Panc1 (cell line): ENCODE data around the gene CYGB. TPM values are rescaled to one million over a fixed set of nuclear protein-coding genes. Genes with fewer than 3 reads are reported as not detected.

Experiments used
- ATAC-seq: fragments of 200-7000 bp; cut with Tn5 transposase; 2 replicates; pipeline ENCODE4 v1.9.1; 2020; ENCODE audit warnings: mild to moderate bottlenecking, moderate library complexity
- BruUV-seq: library from RNA; stranded (reverse); fragments of 400-500 nt; replicated peaks from 2 replicates; lab custom pipeline; 2021; lab: Mats Ljungman, UMichigan
- CTCF ChIA-PET: fragments of 300-600 bp; sonication (Branson Sonifier 250); formaldehyde crosslinking; loops from one replicate; lab custom pipeline; 2022; ENCODE audit warnings: antibody characterized with exemption; lab: Charles Lee
- POLR2A ChIA-PET: fragments of 300-600 bp; sonication (Branson Sonifier 250); formaldehyde crosslinking; loops from one replicate; lab custom pipeline; 2022; ENCODE audit warnings: antibody characterized with exemption; lab: Charles Lee
- DNase-seq: peaks from one replicate; pipeline ENCODE4 v3.0.0-alpha.2; 2010; ENCODE audit warnings: low read depth, low spot score
- H3K27ac ChIP-seq: 2 replicates; pipeline ENCODE4 v1.5.1; 2011; ENCODE audit warnings: mild to moderate bottlenecking, low read length, inconsistent platforms
- H3K27me3 ChIP-seq: fragments of 200-500 bp; sonication (Bioruptor generic); 2 replicates; pipeline ENCODE4 v1.6.0; 2014; ENCODE audit warnings: low read length, inconsistent platforms; ENCODE audit not compliant: control insufficient read depth, insufficient read depth
- H3K36me3 ChIP-seq: fragments of 200-500 bp; sonication (Bioruptor generic); 2 replicates; pipeline ENCODE4 v1.5.1; 2014; ENCODE audit warnings: inconsistent platforms, mild to moderate bottlenecking, low read length, moderate library complexity; ENCODE audit not compliant: control insufficient read depth, insufficient read depth
- H3K4me1 ChIP-seq: 2 replicates; pipeline ENCODE4 v1.5.1; 2011; ENCODE audit warnings: inconsistent platforms, mild to moderate bottlenecking, low read length, moderate library complexity; ENCODE audit not compliant: control insufficient read depth, insufficient read depth
- H3K4me3 ChIP-seq, 2 experiments: 2 replicates each; pipeline ENCODE4 v1.5.1; 2011 to 2012; ENCODE audit warnings: low read depth in 2 of 2, low read length in 2 of 2, mild to moderate bottlenecking in 2 of 2, inconsistent platforms in 1 of 2, moderate library complexity in 1 of 2
- H3K9me3 ChIP-seq: fragments of 200-500 bp; sonication (Bioruptor generic); 2 replicates; pipeline ENCODE4 v1.5.1; 2014; ENCODE audit warnings: low read depth, mild to moderate bottlenecking, inconsistent platforms, low read length, moderate library complexity; ENCODE audit not compliant: control insufficient read depth, insufficient read depth
- CTCF ChIP-seq: fragments of 450-650 bp; IDR thresholded peaks from 2 replicates; pipeline ENCODE4 v1.5.1; 2017; ENCODE audit warnings: mild to moderate bottlenecking
- POLR2AphosphoS5 ChIP-seq: IDR thresholded peaks from 2 replicates; pipeline ENCODE4 v1.6.1; 2012; ENCODE audit warnings: mild to moderate bottlenecking, low read depth, low read length, moderate library complexity
- REST ChIP-seq, 2 experiments: IDR thresholded peaks; 2 replicates each; pipeline ENCODE4 v1.6.1; 2011 to 2012; ENCODE audit warnings: low read depth in 2 of 2, control low read depth in 1 of 2, low read length in 1 of 2, mild to moderate bottlenecking in 1 of 2, moderate library complexity in 1 of 2; ENCODE audit not compliant: insufficient read depth in 1 of 2
- SIN3A ChIP-seq: IDR thresholded peaks from 2 replicates; pipeline ENCODE4 v1.6.1; 2012; ENCODE audit warnings: low read depth, mild to moderate bottlenecking, low read length, moderate library complexity, borderline replicate concordance; ENCODE audit not compliant: insufficient read depth
- TCF7L2 ChIP-seq: IDR thresholded peaks from 2 replicates; pipeline ENCODE4 v1.6.1; 2011; ENCODE audit warnings: mild to moderate bottlenecking, low read depth, low read length, inconsistent platforms
- in situ Hi-C: cut with HindIII; loops from 2 replicates; pipeline ENCODE4 v1.10.0; 2016; ENCODE audit warnings: low sequenced_read_pairs, low pct_unique_long_range_greater_than_20kb
- intact Hi-C: fragments of 100-400 bp; cut with micrococcal nuclease; formaldehyde crosslinking; loops from one replicate; pipeline ENCODE4 v1.10.0; 2022; ENCODE audit not compliant: unreplicated experiment
- total RNA-seq: library from RNA; stranded (reverse); gene quantifications from one replicate; pipeline ENCODE4 v1.2.1, GENCODE V29; 2021; ENCODE audit not compliant: unreplicated experiment

Gene CYGB
- total RNA-seq, 1 experiment from 2014 or later = 6.0 TPM

GRCh38 chr17:76544546-76545365, 7.2 kb upstream of the CYGB start:
- Histone ChIP-seq H3K27me3 (no peaks in the 10 kb centered on the region), H3K4me1 (peaks cover 26% of the 10 kb centered on the region), H3K36me3 (no peaks in the 10 kb centered on the region), H3K4me3 (no peak overlapping the region; a peak in 1 of 4 replicates), H3K9me3 (no peaks in the 10 kb centered on the region), H3K27ac (no peak overlapping the region)
- in situ Hi-C loops (no loop called here), intact Hi-C loops (no loop called here)
- DNase-seq = no peak
- no TSS peak for BruUV-seq
- TF ChIP-seq REST (IDR thresholded peaks at IDR 0.05; ENCODE audit: insufficient read depth in 1 of 2, low read depth in 2 of 2, low read length in 1 of 2) (no peak), TCF7L2 (no peak), CTCF (no peak), POLR2AphosphoS5 (no peak), SIN3A (no peak)
- ChIA-PET CTCF (interaction anchor here (0.5 to 1.7 kb wide), 4 partner anchors 17 to 79 kb away, joined by 3 to 6 read pairs (median 3); no protein-coding TSS in a partner anchor), POLR2A (no interaction called here)
- no peak for ATAC-seq

GRCh38 chr17:76543826-76544545, 6.5 kb upstream of the CYGB start:
- TF ChIP-seq SIN3A = no peak
- ATAC-seq = no peak
- no peaks in the 10 kb centered on the region for H3K36me3 ChIP-seq
- no peaks in the 10 kb centered on the region for H3K9me3 ChIP-seq
- intact Hi-C loops = no loop called here
- no peak overlapping the region for H3K27ac ChIP-seq
- peaks cover 26% of the 10 kb centered on the region for H3K4me1 ChIP-seq
- no peak overlapping the region; a peak in 1 of 4 replicates for H3K4me3 ChIP-seq
- in situ Hi-C loops = no loop called here
- H3K27me3 ChIP-seq = no peaks in the 10 kb centered on the region
- DNase-seq = no peak
- CTCF ChIA-PET = interaction anchor here (1.0 kb wide), 1 partner anchor 21 kb away, joined by 7 read pairs; no protein-coding TSS in a partner anchor
- no TSS peak for BruUV-seq
- POLR2A ChIA-PET = interaction anchor here (1.5 kb wide), 1 partner anchor 16 kb away, joined by 4 read pairs; no protein-coding TSS in a partner anchor
